Measurements from ENCODE around the gene SLC12A7.
"Not testable (repeated sequence)": the region's sequence is repeated elsewhere in the genome, so short reads cannot be mapped to it uniquely, and the experiment has no call there.

SLC12A7 gene

GRCh38 chr5:1111727-1112289 lies at the start of gene SLC12A7:
Gene SLC12A7, minus strand, starts transcription at chr5:1112063. Its CDS starts 72 bp downstream, at chr5:1111991.
- DNase-seq (ENCODE audit: low read depth): no peak

GRCh38 chr5:1161108-1161832 lies 49.4 kb upstream of the SLC12A7 start:
- no peak for DNase-seq (ENCODE audit: low read depth)

GRCh38 chr5:1159774-1160406 lies 48.0 kb upstream of the SLC12A7 start:
- DNase-seq (ENCODE audit: low read depth): no peak

GRCh38 chr5:1159341-1159675 lies 47.4 kb upstream of the SLC12A7 start:
- no peak for DNase-seq (ENCODE audit: low read depth)

- no peak for DNase-seq (ENCODE audit: low read depth)
These were observed 46.9 kb upstream of the SLC12A7 start for GRCh38 chr5:1158647-1159340.

GRCh38 chr5:1157461-1157986 lies 45.7 kb upstream of the SLC12A7 start:
- DNase-seq (ENCODE audit: low read depth): not testable (repeated sequence)

- DNase-seq (ENCODE audit: low read depth): no peak
These were observed 45.0 kb upstream of the SLC12A7 start for GRCh38 chr5:1156754-1157460.

- no peak for DNase-seq (ENCODE audit: low read depth)
These were observed 44.3 kb upstream of the SLC12A7 start for GRCh38 chr5:1156033-1156753.

GRCh38 chr5:1155191-1156032 lies 43.5 kb upstream of the SLC12A7 start:
- no peak for DNase-seq (ENCODE audit: low read depth)

- DNase-seq (ENCODE audit: low read depth): no peak
These were observed 41.6 kb upstream of the SLC12A7 start for GRCh38 chr5:1153428-1153827.

GRCh38 chr5:1152771-1153282 lies 41.0 kb upstream of the SLC12A7 start:
- no peak for DNase-seq (ENCODE audit: low read depth)

- no peak for DNase-seq (ENCODE audit: low read depth)
These were observed 40.3 kb upstream of the SLC12A7 start for GRCh38 chr5:1152156-1152555.

GRCh38 chr5:1151316-1151715 lies 39.5 kb upstream of the SLC12A7 start:
- DNase-seq (ENCODE audit: low read depth): no peak

- no peak for DNase-seq (ENCODE audit: low read depth)
These were observed 39.0 kb upstream of the SLC12A7 start for GRCh38 chr5:1150866-1151265.

GRCh38 chr5:1144638-1145396 lies 33.0 kb upstream of the SLC12A7 start:
- no peak for DNase-seq (ENCODE audit: low read depth)

GRCh38 chr5:1144089-1144488 lies 32.2 kb upstream of the SLC12A7 start:
- no peak for DNase-seq (ENCODE audit: low read depth)

GRCh38 chr5:1143670-1143951 lies 31.7 kb upstream of the SLC12A7 start:
- no peak for DNase-seq (ENCODE audit: low read depth)

GRCh38 chr5:1142886-1143669 lies 31.2 kb upstream of the SLC12A7 start:
- DNase-seq (ENCODE audit: low read depth): no peak

- no peak for DNase-seq (ENCODE audit: low read depth)
These were observed 30.0 kb upstream of the SLC12A7 start for GRCh38 chr5:1141834-1142233.
